T follicular helper cell (primary cell): ENCODE data around the gene BCL2L14.
"Not testable (repeated sequence)": the region's sequence is repeated elsewhere in the genome, so short reads cannot be mapped to it uniquely, and the experiment has no call there.

ENCODE experiments used
- DNase-seq: peaks from one replicate; pipeline ENCODE4 v3.0.0-alpha.2; 2020; ENCODE audit warnings: low read depth

BCL2L14 gene

DNA sequence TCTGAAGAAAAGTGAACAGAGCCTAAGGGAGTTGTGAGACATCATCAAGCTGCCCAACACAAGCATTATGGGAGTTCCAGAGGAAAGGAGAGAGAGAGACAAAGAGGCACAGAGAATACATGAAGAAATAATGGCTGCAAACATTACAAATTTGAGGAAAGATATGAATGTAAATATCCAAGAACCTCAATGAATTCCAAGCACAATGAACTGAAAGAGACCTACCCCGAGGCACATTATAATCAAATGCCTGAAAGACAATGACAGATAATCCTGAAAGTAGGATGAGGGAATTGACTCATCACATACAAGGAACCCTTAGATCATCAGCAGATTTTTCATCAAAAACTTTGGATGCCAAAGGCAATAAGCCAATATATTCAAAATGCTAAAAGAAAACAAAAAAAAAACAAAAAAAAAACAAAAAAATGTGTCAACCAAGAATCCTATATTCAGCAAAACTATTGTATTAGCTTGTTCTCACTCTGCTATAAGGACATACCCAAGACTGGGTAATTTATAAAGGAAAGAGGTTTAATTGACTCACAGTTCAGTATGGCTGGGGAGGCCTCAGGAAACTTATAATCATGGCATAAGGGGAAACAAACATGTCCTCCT, 37.8 kb downstream of the BCL2L14 start:
- no peak for DNase-seq

DNA sequence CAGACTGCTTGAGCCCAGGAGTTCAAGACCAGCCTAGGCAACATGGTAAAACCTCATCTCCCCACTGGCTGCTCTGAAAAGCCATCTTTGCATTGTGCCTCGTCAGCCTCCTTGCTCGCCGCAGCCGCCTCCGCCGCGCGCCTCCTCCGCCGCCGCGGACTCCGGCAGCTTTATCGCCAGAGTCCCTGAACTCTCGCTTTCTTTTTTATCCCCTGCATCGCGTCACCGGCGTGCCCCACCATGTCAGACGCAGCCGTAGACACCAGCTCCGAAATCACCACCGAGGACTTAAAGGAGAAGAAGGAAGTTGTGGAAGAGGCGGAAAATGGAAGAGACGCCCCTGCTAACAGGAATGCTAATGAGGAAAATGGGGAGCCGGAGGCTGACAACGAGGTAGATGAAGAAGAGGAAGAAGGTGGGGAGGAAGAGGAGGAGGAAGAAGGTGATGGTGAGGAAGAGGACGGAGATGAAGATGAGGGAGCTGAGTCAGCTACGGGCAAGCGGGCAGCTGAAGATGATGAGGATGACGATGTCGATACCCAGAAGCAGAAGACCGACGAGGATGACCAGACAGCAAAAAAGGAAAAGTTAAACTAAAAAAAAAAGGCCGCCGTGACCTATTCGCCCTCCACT, 40.3 kb downstream of the BCL2L14 start:
- DNase-seq = not testable (repeated sequence)

DNA sequence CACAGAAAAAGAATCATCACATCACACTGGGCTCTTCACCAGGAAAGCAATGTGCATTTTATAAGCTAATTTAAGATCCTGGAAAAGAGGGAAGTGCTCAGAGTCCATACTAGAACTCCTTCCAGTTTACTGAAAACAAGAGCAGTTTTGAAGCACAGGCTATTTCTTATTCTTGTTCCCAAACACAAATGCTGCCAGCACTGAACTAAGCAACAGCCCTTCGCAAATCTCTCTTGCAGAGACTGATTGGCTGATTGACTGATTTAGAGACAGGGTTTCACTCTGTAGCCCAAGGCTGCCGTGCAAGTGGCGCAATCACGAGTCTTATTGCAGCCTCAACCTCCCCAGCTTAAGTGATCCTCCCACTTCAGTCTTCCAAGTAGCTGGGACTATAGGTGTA, 44.8 kb downstream of the BCL2L14 start:
- DNase-seq = no peak

DNA sequence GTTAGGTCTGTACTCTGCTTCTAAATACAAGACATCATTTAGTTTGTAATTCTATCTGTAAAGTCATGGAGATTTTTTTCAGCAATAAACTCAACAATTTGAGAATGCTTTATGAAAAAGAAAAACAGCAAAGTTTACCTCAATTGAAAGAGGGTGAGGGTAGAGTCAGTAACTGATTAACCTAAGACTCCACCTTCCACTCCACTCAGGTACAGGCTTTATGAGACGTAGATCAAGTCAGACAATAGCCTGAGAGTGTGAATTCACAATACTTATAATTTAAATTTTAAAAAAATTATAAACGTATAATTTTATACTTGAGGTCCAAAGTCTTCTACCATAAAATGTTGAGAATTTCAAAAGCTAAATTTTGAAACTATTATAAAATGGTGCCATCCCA, 45.9 kb downstream of the BCL2L14 start:
- DNase-seq = no peak

DNA sequence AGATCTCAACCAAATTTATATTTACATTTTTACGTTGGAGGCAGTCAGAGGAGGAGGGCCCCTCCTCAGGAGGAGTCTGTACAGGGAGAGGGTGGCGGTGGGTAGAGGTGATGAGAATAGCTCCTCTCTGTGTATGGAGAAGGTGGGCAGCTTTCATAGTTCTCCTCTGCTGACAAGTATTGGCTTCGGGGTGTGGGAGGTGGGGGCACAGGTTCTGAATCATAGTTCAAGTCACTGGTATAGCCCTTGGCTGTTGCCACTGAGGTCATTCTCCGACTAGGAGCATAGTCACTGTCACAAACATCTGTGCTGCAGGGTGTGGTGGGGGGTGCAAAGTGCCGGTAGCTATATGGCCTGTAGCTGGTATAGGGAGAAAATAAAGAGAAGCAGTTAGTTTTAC, 50.3 kb downstream of the BCL2L14 start:
- DNase-seq = no peak

DNA sequence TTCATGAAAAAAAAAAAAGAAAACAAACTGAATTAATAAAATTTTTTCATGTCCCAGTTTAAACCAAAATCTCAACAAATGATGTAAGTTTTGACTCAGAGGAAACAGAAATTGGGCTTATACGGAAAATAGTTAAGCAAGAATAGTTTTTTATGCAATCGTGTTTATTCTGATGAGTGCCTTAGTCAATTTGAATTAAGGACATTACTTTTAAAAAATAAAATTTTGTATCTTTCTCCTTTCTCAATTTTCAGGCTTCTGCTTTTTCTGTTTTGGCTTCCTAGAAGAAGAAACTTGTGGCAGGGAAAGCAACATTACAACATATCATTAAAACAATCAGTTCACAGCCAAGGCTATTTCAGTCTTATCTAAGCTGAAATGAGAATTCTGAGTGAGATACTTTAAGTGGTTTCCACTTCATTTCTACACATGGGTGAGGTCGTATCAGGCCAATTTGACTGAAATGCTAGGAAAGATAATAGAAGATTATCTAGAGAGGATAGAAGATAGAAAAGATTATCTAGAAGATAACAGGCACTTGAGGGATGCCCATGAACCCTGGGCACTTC, 52.4 kb downstream of the BCL2L14 start:
- DNase-seq = no peak

DNA sequence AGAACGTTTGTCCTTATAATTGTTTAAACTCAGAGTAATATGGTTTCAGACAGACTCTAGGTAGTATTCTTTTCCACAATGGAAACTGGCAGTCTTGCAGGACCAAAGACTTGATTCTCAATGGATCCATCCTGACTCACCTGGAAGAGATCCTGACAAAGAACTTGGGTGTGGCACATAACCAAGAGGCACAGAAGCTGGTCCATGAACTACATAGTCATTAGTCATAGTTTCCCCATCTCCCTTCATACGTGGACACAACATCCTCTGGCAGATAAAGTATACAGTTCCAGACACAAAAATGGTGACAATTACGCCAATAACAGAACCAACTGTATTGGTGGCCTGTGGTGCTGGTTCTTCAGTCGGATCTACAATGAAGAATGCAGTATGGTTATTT, 55.8 kb downstream of the BCL2L14 start:
- no peak for DNase-seq

DNA sequence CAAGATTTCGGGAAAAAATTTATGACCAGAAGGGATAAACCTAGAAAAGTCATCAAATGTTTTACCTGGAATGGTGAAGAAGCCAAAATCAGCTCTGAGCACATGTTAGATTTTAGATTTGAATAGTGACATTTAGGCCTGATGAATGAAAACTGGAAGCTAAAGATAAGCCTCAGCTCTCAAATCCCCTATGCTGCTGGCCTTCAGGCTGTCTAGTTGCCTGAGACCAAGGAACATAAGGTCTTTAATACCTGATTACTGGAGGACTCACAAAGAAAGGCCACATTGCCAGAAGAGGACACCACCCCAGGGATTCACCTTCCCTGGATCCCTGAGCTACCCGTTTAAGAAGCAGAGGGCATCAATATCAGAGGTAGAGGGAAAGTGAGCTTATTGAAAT, 56.6 kb downstream of the BCL2L14 start:
- no peak for DNase-seq

DNA sequence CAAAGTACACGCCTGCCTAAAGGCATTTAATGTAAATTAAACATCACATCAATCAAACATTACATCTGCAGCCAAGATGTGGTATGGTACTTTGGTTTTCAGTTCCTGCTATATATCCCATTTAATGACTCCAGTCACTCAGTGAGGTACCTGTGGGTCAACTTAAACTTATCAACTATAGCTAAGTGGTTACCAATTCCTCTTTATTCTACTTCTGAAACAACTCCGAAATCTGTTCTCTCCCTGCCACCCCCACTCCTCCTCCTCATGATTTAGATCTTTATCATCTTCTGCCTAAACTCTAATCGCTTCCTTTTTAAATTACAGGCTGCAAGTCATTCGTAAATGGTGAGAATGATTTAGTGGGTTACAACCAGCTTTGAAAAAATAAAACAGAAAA, 57.9 kb downstream of the BCL2L14 start:
- DNase-seq = no peak

DNA sequence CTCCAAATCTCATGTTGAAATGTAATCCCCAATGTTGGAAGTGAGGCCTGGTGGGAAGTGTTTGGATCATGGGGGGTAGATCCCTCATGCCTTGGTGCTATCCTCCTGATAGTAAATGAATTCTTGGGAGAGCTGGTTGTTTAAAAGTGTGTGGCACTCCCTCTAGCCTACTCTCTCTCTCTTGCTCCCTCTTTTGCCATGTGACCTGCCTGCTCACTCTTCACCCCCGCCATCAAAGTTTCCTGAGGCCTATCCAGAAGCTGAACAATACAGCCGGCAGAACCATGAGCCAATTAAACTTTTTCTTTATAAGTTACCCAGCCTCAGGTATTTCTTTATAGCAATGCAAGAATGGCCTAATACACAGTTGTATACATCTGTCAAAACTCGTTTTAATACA, 62.5 kb downstream of the BCL2L14 start:
- DNase-seq = no peak

DNA sequence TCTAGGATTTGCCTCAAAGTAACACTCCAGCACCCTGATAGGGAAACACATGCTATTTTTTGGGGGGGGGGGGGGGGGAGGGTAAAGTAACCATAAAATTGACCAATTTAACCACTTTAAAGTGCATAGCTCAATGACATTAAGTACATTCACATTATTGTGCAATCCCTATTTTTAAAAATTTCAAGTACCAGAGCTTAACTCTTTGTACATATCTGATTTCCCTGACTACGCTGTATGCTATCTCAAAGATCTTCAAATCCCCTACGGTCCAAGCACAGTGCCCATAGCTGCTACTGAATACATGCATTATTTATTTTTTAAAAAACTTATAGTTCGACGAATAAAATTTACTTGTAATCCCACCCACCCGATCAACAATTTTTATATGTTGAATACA, 63.0 kb downstream of the BCL2L14 start:
- DNase-seq = no peak

DNA sequence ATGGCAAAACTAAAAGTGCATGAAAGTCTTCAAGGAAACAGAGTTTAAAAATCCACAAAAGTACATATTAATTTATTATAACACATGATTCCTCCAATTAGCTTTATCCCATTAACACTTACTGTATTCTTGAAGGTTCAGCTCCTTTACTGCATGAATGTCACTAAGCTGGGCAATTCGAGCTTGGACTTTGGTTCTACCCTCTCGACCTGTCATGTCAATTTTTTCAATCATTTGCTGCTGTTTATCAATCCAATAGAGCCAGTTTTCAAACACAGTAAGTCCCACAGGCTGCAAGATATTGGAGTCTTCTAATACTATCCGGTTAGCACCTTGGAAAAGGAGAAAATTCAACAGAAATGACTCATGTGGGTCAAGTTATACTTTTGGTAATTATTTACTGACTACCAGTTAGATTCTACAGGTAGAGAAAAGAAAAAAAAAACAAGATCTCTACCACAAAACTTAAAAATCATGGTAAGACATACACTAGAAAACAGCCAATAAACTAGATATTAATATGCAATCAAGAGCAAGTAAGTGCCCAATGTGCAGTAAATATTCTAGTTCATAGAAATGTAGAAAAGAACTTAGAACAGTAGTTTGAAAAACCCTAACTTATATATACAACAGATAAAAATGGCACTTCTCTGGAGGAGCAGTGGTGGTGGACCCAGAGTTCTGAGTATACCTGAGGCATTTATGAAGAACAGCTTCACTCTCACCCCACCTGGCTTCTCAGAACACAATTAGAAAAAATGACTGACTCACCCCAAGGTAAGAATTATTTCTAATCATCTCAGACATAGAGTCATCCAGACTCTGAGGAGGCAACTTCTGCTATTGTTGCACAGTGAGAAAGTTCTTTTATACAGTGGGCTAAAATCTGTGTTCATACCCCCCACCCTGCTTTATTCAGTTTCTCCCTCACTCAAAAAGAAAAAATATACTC, 67.7 kb downstream of the BCL2L14 start:
- DNase-seq = no peak

DNA sequence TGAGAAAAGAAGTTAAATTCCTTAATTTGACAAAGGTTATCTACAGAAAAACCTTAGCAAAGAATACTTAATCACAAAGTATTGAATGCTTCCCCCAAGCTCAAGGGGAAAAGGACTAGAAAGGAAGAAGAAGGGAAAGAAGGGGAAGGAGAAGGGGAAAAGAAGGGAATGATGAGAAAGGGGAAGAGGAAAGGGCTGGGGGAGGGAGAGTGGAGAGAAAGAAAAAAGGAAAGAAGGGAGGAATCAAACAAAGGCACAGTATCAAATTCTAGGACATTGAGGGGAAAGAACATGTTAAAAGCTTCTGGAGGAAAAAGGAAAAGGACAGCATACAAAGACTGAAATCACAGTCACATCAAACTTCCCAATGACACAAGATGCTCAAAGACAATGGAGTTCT, 70.3 kb downstream of the BCL2L14 start:
- DNase-seq = no peak

DNA sequence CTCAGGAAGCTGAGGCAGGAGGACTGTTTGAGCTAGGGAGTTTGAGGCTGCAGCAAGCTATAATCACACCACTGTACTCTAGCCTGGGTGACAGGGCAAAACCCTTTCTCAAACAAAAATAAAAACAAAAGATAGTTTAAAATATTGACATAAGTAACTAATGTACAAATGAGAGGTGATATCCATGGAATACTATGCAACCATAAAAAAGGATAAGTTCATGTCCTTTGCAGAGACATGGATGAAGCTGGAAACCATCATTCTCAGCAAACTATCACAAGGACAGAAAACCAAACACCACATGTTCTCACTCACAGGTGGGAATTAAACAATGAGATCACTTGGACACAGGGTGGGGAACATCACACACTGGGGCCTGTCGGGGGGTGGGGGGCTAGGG, 73.8 kb downstream of the BCL2L14 start:
- DNase-seq = not testable (repeated sequence)

DNA sequence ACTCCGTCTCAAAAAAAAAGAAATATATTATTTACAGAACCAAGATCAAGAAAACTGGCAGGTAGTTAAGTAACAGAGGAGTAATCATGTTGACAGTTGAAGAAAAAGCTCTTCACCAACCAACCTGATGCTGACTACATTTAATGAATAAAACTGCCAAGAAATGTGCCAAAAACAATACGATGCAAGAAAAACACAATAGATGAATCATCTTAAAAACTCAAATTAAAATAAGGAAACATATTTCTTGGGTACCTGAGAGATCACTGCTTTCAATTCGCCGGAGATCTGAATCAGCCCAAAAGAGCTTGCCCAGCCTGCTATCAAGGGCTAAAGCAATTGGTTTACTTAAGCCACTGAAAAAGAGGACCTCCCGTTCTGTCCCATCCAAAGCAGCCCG, 76.4 kb downstream of the BCL2L14 start:
- no peak for DNase-seq
